Panc1 (cell line): ENCODE results near the gene SLC22A17. TPM values are rescaled to one million over a fixed set of nuclear protein-coding genes. Genes with fewer than 3 reads are reported as not detected.

Experiments used
- ATAC-seq: fragments of 200-7000 bp; cut with Tn5 transposase; 2 replicates; pipeline ENCODE4 v1.9.1; 2020; ENCODE audit warnings: mild to moderate bottlenecking, moderate library complexity
- BruUV-seq: library from RNA; stranded (reverse); fragments of 400-500 nt; replicated peaks from 2 replicates; lab custom pipeline; 2021; lab: Mats Ljungman, UMichigan
- CTCF ChIA-PET: fragments of 300-600 bp; sonication (Branson Sonifier 250); formaldehyde crosslinking; loops from one replicate; lab custom pipeline; 2022; ENCODE audit warnings: antibody characterized with exemption; lab: Charles Lee
- POLR2A ChIA-PET: fragments of 300-600 bp; sonication (Branson Sonifier 250); formaldehyde crosslinking; loops from one replicate; lab custom pipeline; 2022; ENCODE audit warnings: antibody characterized with exemption; lab: Charles Lee
- DNase-seq: peaks from one replicate; pipeline ENCODE4 v3.0.0-alpha.2; 2010; ENCODE audit warnings: low read depth, low spot score
- H3K27ac ChIP-seq: 2 replicates; pipeline ENCODE4 v1.5.1; 2011; ENCODE audit warnings: mild to moderate bottlenecking, low read length, inconsistent platforms
- H3K27me3 ChIP-seq: fragments of 200-500 bp; sonication (Bioruptor generic); 2 replicates; pipeline ENCODE4 v1.6.0; 2014; ENCODE audit warnings: low read length, inconsistent platforms; ENCODE audit not compliant: control insufficient read depth, insufficient read depth
- H3K36me3 ChIP-seq: fragments of 200-500 bp; sonication (Bioruptor generic); 2 replicates; pipeline ENCODE4 v1.5.1; 2014; ENCODE audit warnings: inconsistent platforms, mild to moderate bottlenecking, low read length, moderate library complexity; ENCODE audit not compliant: control insufficient read depth, insufficient read depth
- H3K4me1 ChIP-seq: 2 replicates; pipeline ENCODE4 v1.5.1; 2011; ENCODE audit warnings: inconsistent platforms, mild to moderate bottlenecking, low read length, moderate library complexity; ENCODE audit not compliant: control insufficient read depth, insufficient read depth
- H3K4me3 ChIP-seq, 2 experiments: 2 replicates each; pipeline ENCODE4 v1.5.1; 2011 to 2012; ENCODE audit warnings: low read depth in 2 of 2, low read length in 2 of 2, mild to moderate bottlenecking in 2 of 2, inconsistent platforms in 1 of 2, moderate library complexity in 1 of 2
- H3K9me3 ChIP-seq: fragments of 200-500 bp; sonication (Bioruptor generic); 2 replicates; pipeline ENCODE4 v1.5.1; 2014; ENCODE audit warnings: low read depth, mild to moderate bottlenecking, inconsistent platforms, low read length, moderate library complexity; ENCODE audit not compliant: control insufficient read depth, insufficient read depth
- POLR2AphosphoS5 ChIP-seq: IDR thresholded peaks from 2 replicates; pipeline ENCODE4 v1.6.1; 2012; ENCODE audit warnings: mild to moderate bottlenecking, low read depth, low read length, moderate library complexity
- SIN3A ChIP-seq: IDR thresholded peaks from 2 replicates; pipeline ENCODE4 v1.6.1; 2012; ENCODE audit warnings: low read depth, mild to moderate bottlenecking, low read length, moderate library complexity, borderline replicate concordance; ENCODE audit not compliant: insufficient read depth
- TCF7L2 ChIP-seq: IDR thresholded peaks from 2 replicates; pipeline ENCODE4 v1.6.1; 2011; ENCODE audit warnings: mild to moderate bottlenecking, low read depth, low read length, inconsistent platforms
- in situ Hi-C: cut with HindIII; loops from 2 replicates; pipeline ENCODE4 v1.10.0; 2016; ENCODE audit warnings: low sequenced_read_pairs, low pct_unique_long_range_greater_than_20kb
- intact Hi-C: fragments of 100-400 bp; cut with micrococcal nuclease; formaldehyde crosslinking; loops from one replicate; pipeline ENCODE4 v1.10.0; 2022; ENCODE audit not compliant: unreplicated experiment
- total RNA-seq: library from RNA; stranded (reverse); gene quantifications from one replicate; pipeline ENCODE4 v1.2.1, GENCODE V29; 2021; ENCODE audit not compliant: unreplicated experiment
- TF ChIP-seq, protein P1 (sequence below), 2 experiments: IDR thresholded peaks; 2 replicates each; pipeline ENCODE4 v1.6.1; 2011 to 2012; ENCODE audit warnings: low read depth in 2 of 2, control low read depth in 1 of 2, low read length in 1 of 2, mild to moderate bottlenecking in 1 of 2, moderate library complexity in 1 of 2; ENCODE audit not compliant: insufficient read depth in 1 of 2
- TF ChIP-seq, protein P2 (sequence below): fragments of 450-650 bp; IDR thresholded peaks from 2 replicates; pipeline ENCODE4 v1.5.1; 2017; ENCODE audit warnings: mild to moderate bottlenecking

The SLC22A17 gene
- total RNA-seq, 1 experiment from 2014 or later, result 3.2 TPM

DNA sequence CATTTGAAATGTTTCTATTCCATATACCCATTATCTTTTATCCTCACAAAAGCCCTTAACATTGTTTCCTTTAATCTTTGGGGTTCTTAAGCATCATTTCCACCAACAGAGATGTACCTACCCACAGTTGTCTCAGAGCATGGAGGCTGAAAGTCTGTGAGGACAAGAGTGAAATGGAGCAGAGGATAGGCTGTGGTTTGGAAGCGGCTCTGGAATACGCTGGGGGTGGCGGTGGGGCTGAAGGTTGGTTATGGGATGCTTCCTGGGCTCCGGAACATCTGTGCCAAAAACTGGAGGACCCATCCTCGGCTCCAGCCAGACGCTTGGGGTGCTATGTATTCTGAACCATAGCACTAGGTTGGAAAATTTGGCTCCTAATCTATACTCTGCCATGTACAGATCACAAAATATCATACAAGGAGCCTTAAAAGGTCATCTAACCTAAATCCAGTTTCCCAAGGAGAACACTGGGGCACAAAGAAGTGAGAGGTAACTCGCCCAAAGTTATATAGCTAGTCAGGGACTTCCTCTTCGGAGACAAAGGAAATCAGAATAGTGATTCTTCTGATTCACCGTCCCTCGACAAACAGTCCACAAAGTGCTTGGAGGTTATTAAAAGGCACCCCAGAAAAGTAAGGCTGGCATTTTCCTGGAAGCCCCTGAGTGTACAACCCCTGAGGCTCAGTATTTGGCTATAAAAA is 52.6 kb downstream of the SLC22A17 start:
- no peaks in the 10 kb centered on the region for H3K27me3 ChIP-seq
- in situ Hi-C loops (no loop called here), intact Hi-C loops (no loop called here)
- H3K27ac ChIP-seq, result peak overlapping the region; percentile 93
- H3K4me3 ChIP-seq, result peak overlapping the region; percentile 67 to 90
- DNase-seq, result no peak
- TF ChIP-seq SIN3A (no peak), TCF7L2 (no peak), POLR2AphosphoS5 (no peak)
- TF ChIP-seq, protein P1, sequence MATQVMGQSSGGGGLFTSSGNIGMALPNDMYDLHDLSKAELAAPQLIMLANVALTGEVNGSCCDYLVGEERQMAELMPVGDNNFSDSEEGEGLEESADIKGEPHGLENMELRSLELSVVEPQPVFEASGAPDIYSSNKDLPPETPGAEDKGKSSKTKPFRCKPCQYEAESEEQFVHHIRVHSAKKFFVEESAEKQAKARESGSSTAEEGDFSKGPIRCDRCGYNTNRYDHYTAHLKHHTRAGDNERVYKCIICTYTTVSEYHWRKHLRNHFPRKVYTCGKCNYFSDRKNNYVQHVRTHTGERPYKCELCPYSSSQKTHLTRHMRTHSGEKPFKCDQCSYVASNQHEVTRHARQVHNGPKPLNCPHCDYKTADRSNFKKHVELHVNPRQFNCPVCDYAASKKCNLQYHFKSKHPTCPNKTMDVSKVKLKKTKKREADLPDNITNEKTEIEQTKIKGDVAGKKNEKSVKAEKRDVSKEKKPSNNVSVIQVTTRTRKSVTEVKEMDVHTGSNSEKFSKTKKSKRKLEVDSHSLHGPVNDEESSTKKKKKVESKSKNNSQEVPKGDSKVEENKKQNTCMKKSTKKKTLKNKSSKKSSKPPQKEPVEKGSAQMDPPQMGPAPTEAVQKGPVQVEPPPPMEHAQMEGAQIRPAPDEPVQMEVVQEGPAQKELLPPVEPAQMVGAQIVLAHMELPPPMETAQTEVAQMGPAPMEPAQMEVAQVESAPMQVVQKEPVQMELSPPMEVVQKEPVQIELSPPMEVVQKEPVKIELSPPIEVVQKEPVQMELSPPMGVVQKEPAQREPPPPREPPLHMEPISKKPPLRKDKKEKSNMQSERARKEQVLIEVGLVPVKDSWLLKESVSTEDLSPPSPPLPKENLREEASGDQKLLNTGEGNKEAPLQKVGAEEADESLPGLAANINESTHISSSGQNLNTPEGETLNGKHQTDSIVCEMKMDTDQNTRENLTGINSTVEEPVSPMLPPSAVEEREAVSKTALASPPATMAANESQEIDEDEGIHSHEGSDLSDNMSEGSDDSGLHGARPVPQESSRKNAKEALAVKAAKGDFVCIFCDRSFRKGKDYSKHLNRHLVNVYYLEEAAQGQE (IDR thresholded peaks at IDR 0.05; ENCODE audit: insufficient read depth in 1 of 2, low read depth in 2 of 2, low read length in 1 of 2), result no peak
- TF ChIP-seq, protein P2, sequence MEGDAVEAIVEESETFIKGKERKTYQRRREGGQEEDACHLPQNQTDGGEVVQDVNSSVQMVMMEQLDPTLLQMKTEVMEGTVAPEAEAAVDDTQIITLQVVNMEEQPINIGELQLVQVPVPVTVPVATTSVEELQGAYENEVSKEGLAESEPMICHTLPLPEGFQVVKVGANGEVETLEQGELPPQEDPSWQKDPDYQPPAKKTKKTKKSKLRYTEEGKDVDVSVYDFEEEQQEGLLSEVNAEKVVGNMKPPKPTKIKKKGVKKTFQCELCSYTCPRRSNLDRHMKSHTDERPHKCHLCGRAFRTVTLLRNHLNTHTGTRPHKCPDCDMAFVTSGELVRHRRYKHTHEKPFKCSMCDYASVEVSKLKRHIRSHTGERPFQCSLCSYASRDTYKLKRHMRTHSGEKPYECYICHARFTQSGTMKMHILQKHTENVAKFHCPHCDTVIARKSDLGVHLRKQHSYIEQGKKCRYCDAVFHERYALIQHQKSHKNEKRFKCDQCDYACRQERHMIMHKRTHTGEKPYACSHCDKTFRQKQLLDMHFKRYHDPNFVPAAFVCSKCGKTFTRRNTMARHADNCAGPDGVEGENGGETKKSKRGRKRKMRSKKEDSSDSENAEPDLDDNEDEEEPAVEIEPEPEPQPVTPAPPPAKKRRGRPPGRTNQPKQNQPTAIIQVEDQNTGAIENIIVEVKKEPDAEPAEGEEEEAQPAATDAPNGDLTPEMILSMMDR, result no peak
- H3K36me3 ChIP-seq, result no peaks in the 10 kb centered on the region
- POLR2A ChIA-PET, result no interaction called here
- peaks cover 10% of the 10 kb centered on the region for H3K4me1 ChIP-seq
- no peak for ATAC-seq
- CTCF ChIA-PET, result interaction anchor here (0.6 to 1.1 kb wide), 2 partner anchors 180 kb away, joined by 4 to 7 read pairs; no protein-coding TSS in a partner anchor
- no peaks in the 10 kb centered on the region for H3K9me3 ChIP-seq
- BruUV-seq, result no TSS peak

DNA sequence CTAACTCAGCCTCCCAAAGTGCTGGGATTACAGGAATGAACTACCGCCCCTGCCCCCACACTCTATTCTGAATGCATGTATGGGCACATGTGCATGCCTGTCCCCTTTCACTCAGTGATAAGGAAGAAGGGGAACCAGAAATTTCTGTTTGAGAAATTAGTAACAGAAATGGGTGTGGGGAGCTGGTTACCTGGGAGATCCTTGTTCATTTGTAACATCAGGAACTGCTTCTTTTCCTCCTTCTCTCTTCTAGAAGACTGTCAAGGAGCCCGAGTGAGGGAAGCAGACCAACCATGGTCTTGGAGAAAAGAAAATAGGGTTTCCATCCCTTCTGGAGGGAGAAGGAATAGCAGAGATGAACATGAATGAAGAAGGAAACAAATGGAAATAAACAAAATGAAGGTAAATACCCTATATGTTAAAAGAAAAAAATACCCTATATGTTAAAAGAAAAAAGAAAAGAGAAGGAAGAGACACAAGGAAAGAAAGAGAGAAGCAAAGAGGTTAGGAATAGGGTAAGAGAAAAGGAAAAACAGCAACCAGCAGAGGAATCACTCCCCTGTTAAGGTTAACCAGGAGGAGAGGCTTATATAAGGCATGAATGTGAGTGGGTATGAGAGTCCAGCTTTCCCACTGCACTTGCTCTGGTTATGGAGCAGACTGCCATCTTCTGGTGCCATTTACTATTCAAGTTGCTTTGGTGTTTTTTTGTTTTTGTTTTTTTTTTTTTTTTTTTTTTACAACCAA is 53.3 kb downstream of the SLC22A17 start:
- Histone ChIP-seq H3K9me3 (no peaks in the 10 kb centered on the region), H3K27me3 (no peaks in the 10 kb centered on the region), H3K27ac (no peak overlapping the region), H3K4me1 (peaks cover 10% of the 10 kb centered on the region), H3K4me3 (no peak overlapping the region), H3K36me3 (no peaks in the 10 kb centered on the region)
- DNase-seq (no peak), ATAC-seq (no peak)
- TF ChIP-seq, protein P2, result peak; percentile 36; the same call in 1 of the 2 replicates
- TF ChIP-seq, protein P1 (IDR thresholded peaks at IDR 0.05; ENCODE audit: insufficient read depth in 1 of 2, low read depth in 2 of 2, low read length in 1 of 2), result no peak
- CTCF ChIA-PET, result interaction anchor here (0.6 kb wide), 1 partner anchor 179 kb away, joined by 7 read pairs; no protein-coding TSS in a partner anchor
- intact Hi-C loops (no loop called here), in situ Hi-C loops (no loop called here)
- POLR2A ChIA-PET, result no interaction called here
- no TSS peak for BruUV-seq
